GM21390 (cell line): ENCODE data around the gene PPP2R3A.
"Not testable (repeated sequence)": the region's sequence is repeated elsewhere in the genome, so short reads cannot be mapped to it uniquely, and the experiment has no call there.

Experiments
- ATAC-seq: cut with Tn5 transposase; IDR thresholded peaks from one replicate; pipeline ENCODE4 v1.9.1; 2021; ENCODE audit not compliant: unreplicated experiment

Gene PPP2R3A, protein sequence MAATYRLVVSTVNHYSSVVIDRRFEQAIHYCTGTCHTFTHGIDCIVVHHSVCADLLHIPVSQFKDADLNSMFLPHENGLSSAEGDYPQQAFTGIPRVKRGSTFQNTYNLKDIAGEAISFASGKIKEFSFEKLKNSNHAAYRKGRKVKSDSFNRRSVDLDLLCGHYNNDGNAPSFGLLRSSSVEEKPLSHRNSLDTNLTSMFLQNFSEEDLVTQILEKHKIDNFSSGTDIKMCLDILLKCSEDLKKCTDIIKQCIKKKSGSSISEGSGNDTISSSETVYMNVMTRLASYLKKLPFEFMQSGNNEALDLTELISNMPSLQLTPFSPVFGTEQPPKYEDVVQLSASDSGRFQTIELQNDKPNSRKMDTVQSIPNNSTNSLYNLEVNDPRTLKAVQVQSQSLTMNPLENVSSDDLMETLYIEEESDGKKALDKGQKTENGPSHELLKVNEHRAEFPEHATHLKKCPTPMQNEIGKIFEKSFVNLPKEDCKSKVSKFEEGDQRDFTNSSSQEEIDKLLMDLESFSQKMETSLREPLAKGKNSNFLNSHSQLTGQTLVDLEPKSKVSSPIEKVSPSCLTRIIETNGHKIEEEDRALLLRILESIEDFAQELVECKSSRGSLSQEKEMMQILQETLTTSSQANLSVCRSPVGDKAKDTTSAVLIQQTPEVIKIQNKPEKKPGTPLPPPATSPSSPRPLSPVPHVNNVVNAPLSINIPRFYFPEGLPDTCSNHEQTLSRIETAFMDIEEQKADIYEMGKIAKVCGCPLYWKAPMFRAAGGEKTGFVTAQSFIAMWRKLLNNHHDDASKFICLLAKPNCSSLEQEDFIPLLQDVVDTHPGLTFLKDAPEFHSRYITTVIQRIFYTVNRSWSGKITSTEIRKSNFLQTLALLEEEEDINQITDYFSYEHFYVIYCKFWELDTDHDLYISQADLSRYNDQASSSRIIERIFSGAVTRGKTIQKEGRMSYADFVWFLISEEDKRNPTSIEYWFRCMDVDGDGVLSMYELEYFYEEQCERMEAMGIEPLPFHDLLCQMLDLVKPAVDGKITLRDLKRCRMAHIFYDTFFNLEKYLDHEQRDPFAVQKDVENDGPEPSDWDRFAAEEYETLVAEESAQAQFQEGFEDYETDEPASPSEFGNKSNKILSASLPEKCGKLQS (N-terminal part only)

DNA sequence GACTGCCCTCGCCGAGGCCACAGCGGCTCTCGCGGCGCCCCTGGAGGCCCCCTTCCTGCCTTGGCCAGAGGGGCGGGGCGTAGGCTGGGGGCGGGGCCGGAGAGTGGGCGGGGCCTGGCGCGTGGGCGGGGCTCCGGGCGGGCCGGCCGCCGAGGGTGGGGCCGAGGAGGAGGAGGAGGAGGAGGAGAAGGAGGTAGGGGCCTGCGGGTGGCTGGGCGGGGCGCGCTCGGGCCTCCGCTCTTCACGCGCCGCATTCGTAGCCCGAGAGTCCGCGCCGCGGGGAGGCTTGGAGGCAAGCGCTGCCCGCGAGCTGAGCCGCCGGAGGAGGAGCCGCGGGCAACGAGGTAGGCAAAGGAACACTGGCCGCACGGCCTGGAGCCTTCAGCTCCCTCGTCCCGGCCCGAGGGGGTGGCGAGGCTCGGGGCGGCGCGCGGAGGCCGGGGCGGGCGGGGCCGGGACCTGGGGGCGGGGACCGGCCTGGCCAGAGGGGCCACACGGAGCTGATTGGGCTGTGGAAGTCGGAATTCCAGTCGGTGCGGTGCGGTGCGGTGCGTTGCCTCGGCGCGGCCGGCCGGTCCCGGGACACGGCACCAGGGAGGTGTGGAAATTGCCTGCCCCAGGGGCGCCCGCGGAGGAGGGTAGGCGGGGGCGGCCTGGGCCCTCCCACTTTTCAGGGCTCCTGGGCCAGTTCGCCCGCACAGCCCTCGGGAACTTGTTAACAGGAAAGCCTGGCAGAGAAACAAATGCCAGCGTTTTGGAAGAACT lies at the start of gene PPP2R3A:
Gene PPP2R3A, plus strand, starts transcription at position 223 of the 765 bp plus-strand sequence. CDS start 35,771 bp downstream, outside the sequence.
- ATAC-seq: peak; percentile 79

DNA sequence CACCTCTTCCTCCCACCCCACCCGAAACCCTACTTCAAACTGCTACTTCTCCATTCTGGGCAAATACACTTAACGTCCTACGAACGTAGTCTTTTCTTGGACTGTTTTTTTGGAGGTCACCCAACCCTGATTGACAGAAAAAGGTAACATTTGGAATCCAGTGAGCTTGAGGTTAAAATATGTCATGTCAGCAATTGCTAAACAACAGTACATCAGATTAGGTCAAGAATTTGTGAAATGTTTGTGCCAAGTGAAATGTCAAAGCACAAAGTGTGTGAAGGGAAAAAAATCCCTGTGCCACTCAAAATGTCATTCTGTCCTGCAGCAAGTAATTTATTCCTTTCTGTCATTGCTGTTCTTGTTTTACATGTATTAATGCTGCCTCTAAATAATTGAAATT lies 49.2 kb upstream of the PPP2R3A start:
- ATAC-seq: no peak

DNA sequence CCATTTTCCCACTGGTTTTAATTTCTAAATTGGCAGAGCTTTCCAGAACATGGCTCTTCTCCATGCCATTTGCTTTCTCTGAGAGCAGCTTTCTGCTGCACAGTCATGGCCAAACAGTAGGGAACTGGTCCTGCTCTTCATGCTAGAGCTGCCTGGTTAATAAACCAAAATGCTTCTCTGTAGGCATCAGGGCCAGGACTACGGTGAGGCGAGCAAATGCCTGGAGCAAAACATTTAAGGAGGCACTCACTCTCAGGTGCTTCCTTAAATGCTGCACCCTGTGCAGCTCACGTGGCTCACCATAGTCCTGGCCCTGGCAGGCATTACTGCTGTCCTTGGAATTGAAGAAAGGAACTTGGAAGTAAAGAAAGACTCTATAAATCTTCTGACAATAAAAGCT lies 48.5 kb upstream of the PPP2R3A start:
- no peak for ATAC-seq

DNA sequence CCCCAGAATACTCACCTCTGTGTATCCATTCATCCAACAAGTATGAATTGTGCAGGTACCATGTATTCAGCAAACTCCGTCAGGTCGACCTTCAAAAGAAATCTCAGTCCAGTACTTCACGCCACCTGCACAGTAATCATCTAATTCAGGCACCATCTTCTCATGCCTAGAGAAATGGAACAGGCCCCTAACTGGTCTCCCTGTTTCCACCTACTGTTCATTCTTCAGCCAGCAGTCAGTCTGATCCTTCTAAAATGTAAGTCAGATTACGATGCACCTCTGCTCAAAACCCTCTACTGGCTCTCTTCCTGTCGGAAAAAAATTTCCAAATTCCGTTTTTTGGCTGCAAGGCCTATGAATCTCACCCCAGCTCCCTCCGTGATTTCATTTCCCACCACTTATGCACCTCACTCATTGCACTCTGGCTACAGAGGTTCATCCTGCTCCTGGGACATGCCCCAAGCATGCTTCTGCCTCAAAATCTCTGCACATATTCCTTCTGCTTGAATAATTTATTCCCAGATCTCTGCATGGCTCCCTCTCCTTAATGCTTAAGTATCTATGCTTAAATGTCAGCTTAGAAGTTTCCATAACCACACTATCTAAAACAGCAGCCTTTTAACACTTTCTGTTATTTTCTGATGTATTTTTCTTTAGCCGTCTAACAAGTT lies 47.5 kb upstream of the PPP2R3A start:
- ATAC-seq: no peak

DNA sequence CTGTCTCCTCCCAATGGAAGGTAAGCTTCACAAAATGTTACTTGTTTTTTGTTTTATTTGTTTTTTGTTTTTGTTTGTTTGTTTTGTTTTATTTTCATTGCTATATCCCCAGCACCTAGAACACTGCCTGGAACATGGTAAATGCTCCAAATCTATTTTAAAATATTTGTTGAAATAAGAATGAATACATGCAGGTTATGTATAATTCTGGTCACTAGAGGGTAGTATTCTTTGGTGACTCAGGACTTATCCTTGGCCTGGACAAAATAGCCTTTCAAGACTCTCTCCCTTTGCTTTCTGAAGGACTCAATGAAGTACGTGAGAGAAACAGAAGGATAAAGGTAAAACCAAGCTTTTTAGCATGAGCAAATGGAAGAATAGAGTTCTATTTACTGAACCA lies 46.9 kb upstream of the PPP2R3A start:
- ATAC-seq: no peak

DNA sequence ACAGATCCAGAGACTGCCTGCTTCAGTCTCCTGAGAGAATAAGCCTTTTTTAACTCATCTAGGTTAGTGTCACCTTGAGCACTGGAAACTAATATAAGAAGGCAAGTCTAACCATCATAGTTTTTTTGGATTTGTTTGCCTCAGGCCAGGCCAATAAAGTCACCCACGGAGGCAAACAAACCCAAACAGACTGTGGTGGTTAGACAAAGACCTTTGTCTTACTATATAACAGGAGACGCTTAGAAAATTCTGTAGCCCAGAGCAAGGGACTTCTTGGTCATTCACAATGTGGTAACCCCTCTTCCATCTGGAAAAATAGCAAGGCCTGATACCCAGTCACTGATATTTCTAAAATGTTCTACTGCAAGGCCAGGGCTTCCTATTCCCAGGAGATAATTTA lies 45.3 kb upstream of the PPP2R3A start:
- ATAC-seq: no peak

DNA sequence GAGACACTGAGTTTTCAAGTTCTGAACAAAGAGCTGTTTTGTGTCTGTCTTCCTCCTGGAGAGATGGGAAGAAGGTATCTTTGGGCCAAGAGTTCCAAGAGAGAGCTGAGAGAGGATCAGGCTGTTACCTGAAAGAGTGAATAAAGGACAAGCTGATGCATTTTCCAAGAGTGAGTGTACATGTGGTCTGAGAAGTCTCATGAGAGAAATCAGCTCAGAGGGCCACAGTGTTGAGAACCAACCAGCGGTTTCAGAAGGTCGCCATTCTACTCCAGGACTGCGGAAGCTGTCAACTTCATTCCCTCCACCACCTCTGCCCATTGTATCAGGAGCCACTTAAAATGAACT lies 42.7 kb upstream of the PPP2R3A start:
- ATAC-seq: no peak

DNA sequence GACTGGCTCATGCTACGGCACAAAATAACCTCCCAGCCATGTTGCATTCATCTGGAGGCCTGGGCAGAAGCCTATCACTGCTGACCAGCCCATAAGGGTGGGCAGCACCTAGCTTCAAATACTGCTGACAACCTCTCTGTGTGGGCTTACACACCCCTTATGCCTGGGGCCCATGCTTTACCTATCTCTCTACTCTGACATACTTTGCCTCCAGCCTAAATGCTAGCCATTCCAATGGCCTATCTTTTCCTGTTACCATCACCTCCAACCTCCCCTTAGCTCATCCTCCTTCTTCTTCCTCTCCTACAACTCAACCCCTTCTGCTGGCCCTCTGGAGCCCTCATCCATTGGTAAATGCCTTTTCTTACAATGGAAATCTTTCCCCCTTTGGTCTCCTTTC lies 41.0 kb upstream of the PPP2R3A start:
- no peak for ATAC-seq

DNA sequence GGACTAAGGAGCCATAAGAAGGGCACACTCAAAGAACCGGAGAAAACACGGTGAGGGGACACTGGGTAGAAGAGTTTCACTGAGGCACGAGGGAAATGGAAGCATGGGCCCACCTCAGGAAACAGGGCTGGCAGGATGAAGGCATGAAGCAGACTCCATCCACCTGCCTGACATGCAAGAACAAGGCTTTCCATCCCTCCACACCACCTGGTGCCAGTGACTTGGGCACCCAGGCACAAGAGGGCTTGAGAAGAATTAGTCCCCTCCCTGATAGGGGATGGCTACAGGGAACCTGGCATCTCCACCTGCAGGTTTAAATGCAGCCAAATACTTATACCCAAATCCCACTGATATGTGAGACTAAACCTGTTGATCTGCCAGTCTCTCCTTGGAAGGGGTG lies 38.9 kb upstream of the PPP2R3A start:
- ATAC-seq: no peak

DNA sequence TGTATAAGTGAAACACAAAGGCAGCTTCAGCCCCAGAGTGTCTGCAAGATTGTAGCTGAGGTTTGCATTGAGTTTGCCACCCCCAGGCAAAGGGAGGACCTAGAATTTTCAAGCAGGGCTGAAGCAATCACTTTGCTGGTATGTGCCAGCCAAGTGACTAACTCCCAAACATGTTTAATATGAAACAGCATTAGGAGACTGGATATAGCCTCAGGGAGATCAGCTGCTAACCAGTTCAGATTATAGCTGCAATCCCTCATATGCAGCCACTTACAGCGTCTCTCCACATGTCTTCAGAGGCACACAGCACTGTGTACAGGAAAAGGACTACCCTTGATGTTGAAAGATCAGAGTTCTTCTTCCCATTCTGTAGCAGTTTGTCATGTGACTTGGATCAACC lies 38.4 kb upstream of the PPP2R3A start:
- no peak for ATAC-seq

DNA sequence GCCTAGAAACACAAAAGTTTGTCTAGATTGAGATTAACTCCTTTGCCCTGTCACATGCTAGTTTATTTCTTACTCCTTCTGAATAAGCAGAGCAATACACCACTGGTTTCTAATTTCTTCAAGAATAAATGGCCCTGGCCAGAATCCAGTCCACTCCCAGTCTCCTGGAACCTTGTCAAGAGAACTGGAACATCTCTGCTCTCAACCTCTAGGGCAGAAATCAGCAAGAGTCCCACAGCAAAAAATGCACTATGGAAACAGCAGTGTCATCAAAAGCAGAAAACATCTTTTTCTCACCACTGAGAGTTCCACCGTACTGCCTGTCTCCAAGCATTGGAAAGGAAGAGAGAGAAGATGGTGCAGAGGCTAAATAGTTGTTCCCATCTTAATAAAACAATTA lies 35.9 kb upstream of the PPP2R3A start:
- ATAC-seq: no peak

DNA sequence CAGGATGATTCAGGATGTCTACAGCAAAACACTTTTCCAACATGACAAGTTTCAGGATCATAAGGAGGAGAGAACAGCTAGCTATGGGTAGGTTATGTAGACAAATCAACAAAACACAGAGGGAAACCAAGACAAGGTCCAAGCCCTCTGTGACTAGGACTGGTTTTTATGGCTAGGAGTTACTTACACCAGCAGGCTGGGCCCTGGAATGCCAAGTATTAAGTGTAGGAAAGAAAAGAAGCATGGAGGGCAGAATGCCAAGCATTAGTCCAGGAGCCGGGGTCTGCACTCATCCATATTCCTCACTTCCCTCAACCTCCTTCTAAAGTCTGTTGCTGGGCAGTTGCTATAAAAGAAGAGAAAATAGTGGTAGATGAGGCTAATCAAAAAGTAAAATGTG lies 35.3 kb upstream of the PPP2R3A start:
- ATAC-seq: no peak

DNA sequence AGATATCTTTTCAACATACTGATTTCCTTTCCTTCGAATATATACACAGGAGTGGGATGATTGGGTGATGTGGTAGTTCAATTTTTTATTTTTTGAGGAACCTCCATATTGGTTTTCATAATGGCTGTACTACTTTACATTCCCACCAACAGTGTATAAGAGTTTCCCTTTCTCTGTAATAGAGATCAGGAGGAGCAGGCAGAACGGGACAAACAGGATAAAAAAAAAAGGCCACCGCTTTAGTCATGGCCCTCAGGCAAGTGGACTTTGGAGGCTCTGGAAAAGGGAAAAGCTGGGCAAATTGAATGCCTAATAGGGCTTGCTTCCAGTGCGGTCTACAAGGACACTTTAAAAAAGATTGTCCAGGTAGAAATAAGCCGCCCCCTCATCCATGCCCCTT lies 30.4 kb upstream of the PPP2R3A start:
- ATAC-seq: not testable (repeated sequence)

DNA sequence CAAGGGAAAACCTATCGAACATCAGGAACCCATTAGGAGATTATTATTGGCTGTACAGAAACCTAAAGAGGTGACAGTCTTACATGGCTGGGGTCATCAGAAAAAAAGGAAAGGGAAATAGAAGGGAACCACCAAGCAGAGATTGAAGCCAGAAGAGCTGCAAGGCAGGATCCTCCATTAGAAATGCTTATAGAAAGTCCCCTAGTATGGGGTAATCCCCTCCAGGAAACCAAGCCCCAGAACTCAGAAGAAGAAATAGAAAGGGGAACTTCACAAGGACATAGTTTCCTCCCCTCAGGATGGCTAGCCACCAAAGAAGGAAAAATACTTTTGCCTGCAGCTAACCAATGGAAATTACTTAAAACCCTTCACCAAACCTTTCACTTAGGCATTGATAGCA lies 27.8 kb upstream of the PPP2R3A start:
- ATAC-seq: not testable (repeated sequence)

DNA sequence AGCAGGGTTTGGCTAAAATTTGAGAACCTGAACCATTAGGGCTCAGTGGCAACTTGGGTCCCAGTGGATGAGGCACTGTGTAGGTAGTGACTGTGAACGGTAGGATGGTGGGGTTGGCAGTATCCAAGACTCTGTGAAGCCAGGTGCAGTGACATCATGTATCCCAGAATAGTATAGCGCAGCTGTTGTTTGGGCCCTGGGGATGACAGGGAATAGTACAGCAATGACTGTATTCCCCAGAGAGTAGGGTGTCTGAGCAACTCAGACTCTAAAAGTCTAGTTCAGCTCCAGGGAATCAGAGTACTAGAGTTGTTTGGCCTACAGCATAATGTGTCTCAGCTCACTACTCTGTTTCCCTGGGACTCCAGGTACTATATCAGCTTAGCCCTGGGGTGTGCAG lies 20.7 kb upstream of the PPP2R3A start:
- no peak for ATAC-seq

DNA sequence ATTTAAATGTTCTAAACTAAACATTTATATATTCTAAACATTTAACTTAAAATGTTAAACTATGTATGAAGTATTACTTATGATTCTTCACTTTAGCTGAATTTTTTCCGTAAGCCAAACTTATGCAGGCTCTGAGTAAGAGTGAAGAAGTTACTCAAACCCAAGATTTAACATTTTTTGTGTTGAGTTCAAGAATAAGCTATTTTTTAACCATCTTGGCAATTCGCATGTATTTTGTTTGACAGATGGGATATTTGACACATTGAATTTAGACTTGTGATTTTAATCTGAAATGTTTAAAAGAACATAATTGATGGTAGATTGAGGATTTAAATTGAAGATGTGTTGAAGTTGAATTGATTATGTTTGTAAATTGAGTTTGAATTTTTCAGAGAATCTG lies 14.6 kb upstream of the PPP2R3A start:
- ATAC-seq: no peak

DNA sequence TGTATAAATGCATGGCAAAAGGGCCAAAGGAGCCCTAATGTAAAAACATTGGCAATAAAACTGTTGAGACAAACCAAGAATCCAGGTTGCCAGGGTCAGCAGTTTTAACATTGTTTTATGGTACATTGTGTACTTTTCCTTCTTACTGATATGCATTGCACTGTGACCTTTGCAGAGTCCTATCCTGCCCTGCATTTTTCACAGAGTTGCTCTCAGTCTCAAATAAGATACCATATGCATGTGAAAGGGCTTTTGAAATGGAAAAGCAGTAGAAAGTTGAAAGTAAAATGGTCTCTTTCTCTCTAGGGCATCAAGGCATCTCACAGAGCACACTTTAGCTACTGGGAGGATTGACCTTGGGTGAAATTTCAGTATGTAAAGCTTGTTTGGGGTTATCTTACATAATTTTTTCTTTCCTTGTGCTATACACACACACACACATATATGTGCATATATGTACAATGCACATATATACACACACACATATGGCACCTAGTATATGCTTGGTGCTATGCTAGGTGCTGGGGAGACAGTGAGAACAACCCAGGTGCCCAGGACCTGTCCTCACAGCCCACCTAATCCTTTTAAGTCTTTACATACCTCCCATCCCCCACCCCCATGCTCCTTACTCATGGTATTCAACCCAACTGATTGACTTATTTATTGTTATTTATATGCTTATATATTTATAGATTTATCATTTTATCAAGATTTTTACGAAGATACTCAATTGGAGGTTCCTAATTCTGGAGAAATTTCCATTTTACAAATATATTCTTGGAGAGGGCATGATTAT lies 1.2 kb upstream of the PPP2R3A start:
- no peak for ATAC-seq

DNA sequence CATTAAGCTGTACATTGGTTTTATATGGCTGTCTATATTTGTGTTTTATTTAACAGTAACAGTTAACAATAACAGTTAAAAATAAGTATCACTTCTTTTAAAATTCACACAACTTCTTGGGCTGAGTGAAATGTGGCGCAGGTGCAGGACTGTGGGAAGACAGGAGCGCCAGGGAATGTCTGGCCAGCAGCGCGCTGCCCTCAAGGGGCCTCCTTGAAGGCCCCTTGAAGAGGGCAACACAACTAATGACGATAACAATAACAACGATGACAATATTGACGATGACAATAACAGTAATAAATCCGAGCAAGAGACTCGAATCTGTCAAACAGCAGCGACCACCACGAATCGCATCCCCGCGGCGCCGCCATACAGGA lies 411 bp upstream of the PPP2R3A start:
- no peak for ATAC-seq

DNA sequence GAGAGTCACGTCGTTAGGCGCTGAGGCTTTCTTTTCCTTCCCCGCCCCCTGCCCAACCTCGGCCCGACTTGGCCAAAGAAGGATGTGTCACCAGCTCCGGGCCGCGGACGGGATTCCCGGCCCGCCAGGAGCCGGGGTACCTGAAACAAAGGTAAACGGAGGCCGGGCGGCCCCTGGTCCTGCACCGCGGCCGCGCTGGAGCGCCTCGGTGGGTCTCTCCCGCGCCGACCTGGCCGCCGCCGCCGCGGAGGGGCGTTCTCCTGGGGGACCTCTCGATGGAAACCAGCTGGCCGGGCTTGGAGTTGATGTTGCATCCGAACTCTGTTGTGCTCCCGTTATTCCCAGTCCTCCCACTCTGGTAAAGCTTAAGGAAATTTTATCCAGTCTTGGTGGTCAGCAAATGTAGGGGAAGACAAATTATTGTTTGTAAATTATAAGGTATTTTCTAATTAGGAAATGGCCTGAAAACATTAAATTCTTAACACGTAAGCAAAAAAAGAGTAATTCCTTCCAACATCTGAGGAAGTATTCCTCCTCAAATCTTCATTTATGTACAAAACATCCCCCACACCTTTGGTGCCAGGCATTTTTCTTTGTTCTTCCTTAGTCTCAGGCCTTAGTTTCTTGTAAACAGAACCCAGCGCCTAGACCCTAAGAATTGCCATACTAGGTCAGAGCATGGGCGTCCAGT lies 888 bp downstream of the PPP2R3A start:
- ATAC-seq: peak; percentile 10
